Occipital lobe (tissue), 2 donors: ENCODE results near the gene KLHL35. TPM values are rescaled to one million over a fixed set of nuclear protein-coding genes. Genes with fewer than 3 reads are reported as not detected.

Experiments used
- DNase-seq: peaks from one replicate; lab custom pipeline; 2025; lab: John Stamatoyannopoulos, UW
- total RNA-seq: library from RNA; depleted of rRNA; stranded (reverse); fragments of >200 nt; gene quantifications from one replicate; pipeline ENCODE4 v1.2.3, GENCODE V29; 2014

The KLHL35 gene, protein sequence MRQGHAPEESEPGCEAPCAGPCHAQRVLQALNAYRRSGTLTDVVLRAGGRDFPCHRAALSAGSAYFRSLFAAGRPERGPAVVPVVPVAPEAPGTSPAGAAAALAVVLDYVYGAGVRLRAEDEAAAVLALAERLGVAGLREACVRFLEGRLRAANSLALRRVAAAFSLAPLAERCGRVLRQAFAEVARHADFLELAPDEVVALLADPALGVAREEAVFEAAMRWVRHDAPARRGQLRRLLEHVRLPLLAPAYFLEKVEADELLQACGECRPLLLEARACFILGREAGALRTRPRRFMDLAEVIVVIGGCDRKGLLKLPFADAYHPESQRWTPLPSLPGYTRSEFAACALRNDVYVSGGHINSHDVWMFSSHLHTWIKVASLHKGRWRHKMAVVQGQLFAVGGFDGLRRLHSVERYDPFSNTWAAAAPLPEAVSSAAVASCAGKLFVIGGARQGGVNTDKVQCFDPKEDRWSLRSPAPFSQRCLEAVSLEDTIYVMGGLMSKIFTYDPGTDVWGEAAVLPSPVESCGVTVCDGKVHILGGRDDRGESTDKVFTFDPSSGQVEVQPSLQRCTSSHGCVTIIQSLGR
- 28.5 TPM for total RNA-seq

DNA sequence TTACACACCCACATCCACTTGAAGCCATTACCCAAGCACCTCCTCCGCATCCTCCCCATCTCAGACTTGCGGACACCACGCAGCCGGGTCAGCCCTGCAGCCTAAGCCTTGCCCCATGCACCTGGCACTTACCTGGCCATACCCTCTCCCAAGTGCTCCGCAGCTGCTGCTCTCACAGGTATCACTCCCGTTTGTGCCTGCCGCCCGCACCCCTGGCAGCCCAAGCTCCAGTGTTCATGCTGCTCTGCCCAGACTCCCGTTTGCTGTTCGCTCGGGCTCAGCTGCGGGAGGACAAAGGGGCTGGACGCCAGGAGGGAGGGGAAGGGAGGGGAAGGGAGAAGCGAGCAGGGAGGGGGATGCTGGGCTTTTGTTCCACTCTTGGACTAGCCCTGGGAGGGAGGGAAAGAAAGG lies at the start of gene KLHL35:
TSS of gene KLHL35 (minus strand) at position 293 of the 411 bp plus-strand sequence. CDS start 2,574 bp downstream, outside the sequence.
- no peak for DNase-seq

DNA sequence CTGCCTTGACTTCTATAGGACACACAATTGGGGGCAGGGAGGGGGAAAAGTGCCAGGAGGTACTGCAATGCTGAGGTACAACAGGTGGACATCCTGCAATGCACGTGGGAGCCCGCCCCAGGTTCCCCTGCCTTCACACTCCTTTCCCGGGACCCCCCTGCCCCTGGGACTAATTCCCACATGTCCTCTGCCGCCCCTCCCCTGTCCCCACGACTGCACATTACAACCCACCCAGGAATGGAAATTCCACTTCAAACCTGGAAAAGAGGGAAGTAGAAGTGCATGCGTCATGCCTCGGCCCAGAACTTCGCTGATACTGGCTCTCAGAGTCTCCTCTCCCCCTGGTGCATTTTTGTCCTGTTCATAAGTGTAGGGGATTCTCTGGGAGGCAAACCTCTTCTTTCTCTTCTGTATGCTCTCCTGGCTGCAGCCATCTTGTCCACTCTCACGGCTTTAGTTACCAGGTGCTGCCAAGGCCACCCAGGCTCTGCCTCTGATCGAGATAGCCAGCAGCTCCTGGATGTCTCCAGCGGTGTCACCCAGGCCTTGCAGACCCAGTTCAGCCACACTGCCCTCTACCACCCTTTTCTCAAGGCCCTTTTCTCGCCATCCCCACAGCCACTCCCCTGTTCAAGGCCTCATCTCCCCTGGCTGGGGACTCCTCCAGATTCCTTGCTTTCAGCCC lies 49.1 kb upstream of the KLHL35 start:
- DNase-seq = no peak

DNA sequence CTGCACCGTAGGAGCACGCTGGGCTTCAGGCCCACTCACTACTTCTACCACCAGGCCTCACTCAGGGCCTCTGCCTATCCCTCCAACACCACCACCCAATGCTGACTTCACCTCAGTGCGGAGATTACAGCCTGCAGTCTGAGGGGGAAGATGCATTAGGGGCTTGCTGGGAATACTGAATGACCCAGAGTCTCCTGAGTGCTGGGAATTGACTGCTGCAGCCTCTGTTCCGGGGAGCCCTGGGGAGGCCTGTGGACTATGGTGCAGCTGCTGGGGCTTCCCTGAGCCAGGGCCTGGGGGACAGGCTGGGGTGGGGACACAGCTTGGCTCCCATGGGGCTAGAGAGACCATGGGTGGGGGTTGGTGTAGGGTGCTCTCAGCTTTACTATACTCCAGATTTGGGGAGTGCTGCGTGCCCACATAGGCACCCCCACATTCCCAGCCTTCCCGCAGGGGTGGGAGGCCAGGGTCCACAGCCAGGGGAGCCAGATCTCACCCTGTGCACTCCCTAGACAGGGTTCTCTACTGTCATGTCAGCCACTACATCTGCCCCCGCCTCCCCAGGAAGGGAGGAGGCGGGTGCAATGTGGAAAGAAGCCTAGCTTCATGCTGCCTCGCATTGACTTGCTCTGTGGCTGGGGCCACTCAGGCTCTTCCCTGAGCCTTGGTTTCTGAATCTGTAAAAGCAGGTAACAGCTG lies 48.4 kb upstream of the KLHL35 start:
- no peak for DNase-seq

DNA sequence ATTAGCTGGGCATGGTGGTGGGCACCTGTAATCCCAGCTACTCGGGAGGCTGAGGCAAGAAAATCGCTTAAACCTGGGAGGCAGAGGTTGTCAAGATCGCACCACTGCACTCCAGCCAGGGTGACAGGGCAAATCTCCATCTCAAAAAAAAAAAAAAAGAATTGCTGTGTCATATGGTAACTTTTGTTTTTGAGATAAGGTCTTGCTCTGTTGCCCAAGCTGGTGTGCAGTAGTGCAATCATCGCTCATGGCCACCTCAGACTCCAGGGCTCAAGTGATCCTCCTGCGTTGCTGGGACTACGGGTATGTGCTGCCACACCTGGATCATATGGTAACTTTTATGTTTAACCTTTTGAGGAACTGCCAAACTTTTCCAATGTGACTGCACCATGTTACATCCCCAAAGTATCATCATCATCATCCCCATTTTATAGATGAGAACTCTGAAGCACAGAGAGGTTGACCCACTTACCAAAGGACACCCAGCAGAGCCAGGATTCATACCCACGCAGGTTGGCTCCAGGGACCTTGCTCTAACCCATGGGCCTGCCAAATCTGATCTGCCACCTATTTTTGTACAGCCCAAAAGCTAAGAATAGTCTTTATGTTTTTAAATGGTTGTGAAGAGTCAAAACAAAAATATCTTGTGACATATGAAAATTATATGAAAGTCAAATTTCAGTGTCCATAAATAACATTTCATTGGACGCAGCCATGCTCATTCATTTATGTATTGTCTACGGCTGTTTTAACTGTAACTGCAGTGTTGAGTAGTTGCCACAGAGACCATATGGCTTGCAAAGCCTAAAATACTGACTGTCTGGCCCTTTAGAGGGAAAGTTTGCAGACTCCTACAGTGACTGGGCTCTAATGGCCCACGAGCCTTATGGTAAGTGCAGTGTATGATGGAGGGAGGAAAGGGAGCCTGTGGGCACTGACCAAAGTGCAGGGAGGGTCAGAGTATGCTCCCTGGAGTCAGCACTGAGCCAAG lies 47.5 kb upstream of the KLHL35 start:
- no peak for DNase-seq

GRCh38 chr11:75479597-75480145 lies 46.7 kb upstream of the KLHL35 start:
- DNase-seq = no peak

DNA sequence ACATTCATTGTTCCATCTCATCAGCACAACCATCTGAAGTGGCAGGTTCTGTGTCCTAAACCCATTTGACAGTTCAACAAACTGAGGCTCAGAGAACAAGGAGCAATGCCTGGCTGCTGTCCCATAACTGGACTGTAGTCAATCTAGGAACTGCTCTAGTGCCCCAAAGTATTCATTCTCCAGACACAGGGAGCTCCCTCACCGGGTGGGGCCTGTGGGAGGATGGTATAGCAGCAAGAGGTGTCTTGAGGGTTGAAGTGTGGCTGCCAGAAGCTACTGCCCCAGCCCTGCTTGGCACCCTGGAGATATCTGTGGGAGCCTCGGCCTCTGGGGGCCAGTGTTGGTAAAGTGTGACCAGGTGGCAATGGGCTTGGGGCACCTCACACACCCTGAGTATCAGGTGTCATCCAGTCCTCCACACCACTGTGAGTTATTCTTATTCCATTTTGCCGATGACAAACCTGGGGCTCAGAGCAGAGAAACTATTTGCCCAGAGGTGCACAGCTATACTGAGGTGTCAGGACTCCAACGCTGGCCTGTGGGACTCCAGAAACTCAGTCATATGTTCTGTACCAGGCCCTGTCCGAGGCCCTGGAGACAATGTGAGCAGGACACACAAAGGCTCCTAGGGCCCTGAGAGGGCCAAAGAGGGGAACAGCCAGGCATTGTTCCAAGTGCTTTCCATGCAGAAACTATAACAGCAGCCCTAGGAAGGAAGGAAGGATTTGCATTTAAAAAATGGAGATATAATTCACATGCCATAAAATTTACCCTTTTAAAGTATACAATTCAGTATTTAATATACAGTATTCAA lies 46.0 kb upstream of the KLHL35 start:
- DNase-seq = no peak

- no peak for DNase-seq
Observed at GRCh38 chr11:75477614-75477935, 44.6 kb upstream of the KLHL35 start.

DNA sequence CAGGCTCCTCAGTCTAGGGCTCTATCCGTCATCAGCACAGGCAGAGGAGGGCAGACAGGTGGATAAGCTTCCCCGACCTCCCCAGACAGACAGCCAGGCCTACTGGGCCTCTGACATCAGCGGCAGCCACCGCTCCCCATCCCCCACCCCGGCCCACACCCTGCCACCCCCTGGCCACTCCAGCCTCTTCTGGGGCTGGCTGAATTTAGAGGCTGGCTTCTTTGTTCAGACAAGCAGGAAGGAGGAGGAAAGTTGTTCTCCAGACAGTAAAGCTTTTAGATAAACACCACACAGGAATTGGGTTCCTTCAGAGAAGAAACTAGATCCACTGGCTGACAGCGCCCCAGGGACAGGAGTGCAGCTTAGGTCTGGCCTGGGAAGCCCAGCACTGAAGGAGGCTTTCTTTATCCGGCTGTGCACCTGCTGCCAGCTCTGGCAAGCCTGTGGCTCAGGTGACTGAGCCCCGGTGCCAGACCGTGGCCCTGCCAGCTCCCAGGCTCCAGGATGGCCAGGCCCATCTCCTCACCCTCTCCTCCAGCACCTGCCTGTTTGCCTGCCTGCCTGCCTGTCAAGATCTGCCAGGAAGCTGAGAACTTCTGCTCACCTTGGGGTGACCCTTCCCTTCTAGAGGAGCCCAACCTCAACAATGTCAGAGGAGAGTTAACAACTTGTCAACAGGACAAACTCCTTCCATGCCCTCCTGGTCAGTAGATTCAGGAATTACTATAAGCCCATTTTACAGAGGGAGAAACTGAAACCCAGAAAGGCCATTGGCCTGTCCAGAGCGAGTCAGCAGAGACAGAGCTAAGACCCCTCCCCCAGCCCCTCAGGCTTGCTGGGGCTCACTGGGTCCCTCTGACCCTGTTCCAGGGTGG lies 44.0 kb upstream of the KLHL35 start:
- DNase-seq = no peak

GRCh38 chr11:75475767-75476650 lies 43.0 kb upstream of the KLHL35 start:
- DNase-seq = no peak

DNA sequence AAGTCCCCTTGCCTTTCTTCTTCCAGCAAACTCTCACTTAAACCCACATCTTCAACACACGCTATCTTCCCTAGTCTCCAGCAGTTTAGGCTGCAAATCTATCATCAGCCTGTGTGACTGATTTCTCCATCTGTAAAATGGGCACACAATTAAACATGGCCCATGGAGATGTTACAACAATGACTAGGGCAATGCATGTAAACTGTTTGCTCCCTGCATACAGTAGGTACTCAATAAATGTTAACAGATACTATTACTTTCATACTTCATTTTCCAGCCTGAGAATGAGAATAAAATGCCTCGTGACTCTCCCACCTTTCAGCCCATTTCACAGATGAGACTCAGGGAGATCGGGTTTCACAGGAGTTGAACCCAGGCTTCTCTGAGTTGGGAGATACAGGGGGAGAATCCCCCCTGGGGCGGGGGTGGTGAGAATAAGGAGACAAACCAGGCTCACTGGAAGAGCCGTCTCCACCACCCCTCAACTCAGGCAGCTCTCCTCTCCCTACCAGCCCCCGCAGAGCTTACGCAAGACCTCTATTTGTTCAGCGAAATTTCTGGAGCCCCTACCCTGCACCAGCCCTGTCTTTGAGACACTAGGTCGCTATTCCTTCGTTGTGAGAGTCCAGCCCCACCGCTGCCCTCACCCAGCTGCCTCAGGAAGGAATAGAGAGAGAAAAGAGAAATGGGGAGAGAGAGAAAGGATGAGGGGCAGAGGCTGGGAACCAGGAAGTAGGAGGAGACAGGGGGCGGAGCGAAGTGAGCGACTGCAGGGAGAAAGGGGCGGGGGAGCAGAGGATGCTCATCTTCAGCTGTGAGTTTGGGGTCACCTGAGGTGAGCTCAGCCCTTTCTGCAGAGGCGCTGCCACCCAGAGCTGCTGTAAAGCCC lies 42.1 kb upstream of the KLHL35 start:
- DNase-seq = no peak

DNA sequence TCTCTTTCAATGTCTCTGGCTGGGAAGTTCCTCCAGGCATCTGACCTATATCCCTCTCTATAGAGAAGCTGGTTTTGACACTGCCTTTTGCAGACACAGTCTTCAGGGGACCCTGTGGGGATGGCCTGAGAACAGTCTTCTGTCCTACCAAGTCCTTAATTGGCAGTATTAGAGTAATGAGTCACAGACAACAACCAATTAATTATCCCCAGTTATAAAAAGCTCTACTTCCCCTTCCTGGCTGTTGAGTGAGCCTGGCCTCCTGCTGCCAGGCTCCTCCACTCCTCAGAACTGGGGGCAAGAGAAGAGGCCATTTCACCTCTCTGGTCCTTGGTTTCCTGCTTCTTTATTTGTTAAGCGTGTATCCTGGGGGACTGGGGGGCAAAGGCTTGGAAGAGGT lies 41.2 kb upstream of the KLHL35 start:
- DNase-seq = no peak

DNA sequence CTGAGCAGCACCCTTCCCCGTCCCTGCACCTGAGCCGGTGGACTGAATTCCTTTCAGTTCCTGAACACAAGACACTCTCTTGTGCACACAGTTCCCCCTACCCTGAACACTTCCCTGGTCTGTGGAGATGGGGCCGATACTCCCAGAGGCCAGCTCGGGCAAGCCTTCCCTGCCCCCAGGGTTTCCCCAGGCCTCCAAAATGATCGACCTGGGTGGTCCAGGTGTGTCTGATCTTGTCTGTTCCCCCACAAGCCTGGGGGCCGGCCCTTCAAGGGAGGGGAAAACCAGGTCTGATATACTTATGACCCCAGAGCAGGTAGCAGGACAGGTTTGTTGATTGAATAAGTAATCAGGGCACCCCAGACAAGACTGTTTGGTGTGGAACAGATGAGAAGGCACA lies 40.7 kb upstream of the KLHL35 start:
- no peak for DNase-seq

DNA sequence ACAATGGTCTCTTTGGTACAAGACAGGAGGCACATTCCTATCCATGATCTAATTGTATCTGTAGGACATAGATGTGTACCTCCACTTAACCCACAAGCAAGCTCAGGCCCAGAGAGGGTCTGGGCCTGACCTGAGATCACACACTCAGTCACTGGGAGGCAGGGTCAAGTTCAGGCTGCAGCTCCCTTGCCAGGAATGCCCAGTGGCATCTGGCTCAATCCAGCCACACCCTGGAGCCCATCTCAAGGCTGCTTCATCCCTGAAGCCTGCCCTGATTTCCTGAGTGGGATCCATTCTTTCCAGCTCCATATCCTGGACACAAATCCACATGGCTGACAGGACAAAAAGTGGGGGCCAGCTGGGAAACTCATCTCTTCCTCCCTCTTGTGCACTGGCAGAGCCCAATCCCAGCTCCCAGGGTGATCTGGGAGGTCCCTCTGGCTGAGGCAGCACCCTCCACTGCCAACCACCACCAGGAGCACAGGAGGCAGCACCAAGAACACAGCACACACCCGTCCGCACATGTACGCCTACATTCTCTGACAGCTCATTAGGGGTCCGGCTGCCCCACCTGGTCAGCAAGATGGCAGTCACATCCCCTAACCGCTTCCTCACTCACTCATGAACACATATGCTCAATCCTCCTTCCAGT lies 39.2 kb upstream of the KLHL35 start:
- no peak for DNase-seq

DNA sequence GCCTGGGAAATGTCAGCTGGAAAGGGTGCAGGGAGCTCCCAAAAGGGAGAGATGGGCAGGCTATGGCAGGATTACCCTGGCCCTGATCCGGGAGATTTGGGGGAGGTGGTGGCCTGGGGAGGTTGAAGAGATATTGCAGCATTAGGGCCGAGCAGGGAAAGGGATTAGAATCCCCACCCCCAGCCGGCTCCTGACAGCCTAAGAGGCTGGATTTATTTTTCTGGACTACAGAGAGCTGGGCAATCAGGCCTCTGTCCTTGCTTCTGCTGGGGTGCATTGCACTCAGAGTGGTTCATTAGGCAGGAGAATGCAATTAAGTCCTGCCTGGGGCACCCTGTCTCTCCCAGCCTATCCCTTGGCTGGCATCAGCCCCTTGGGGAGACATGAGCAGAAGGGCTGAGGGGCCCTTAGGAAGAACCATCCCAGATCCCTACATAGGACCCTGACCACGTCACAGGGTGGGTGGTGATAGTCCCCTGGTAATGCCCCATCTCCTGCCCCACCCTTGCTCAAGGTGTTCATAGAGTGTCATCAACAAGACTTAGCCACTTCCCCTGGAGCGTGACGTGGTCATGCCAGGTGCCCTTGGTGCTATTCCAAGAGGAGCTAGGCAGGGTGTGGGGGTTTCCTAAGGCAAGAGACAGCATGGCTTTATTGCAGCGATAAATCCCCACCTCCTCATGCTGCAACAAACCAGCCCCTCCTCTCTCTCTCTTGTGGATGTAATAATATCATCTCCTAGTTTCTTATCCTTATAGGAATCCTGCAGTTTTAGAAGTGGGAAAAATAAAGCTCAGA lies 38.4 kb upstream of the KLHL35 start:
- no peak for DNase-seq

- no peak for DNase-seq
Observed at GRCh38 chr11:75470476-75471080, 37.6 kb upstream of the KLHL35 start.
